ENCODE data around the gene CYP4A22. TPM values are rescaled to one million over a fixed set of nuclear protein-coding genes. Genes with fewer than 3 reads are reported as not detected.
"Not testable (repeated sequence)": the region's sequence is repeated elsewhere in the genome, so short reads cannot be mapped to it uniquely, and the experiment has no call there.

Gene CYP4A22
- total RNA-seq, 1 experiment from 2014 or later: not detected

DNA sequence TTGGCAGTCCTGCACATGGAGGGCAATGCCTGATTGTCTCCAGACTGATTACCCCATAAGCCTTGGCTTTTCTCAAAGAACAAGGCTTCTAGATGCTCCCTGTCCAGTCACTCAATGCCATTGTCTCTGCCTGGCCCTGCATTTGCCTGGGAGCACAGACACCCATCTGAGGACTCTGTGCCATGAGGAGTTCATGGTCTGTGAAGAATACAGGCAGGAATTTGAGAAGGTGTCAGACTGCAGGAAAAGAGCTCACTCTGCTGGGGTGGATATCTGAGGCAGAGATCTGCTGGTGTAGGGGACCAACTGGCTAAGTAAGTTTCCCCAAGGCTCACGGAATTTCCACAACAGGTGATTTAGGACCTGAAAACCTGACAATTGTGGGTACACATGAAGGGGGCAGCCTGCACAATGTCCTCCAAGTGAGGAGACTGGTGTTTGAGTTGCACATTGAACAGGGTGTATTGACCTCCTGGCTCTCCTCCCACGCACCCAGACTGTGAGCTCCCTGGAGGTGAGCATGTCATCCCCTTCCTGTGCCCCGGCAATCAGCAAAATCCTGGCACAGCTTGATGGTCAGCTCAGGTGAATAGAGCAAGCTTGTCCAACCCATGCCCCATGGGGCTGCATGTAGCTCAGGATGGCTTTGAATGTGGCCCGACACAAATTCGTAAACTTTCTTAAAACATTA, 829 bp downstream of the CYP4A22 start:
- Histone ChIP-seq H3K27ac (ENCODE audit: insufficient read length, low read depth, low read length) (no peak overlapping the region), H3K23ac (ENCODE audit: insufficient read length, low read depth, low read length) (no peak overlapping the region), H3K14ac (ENCODE audit: insufficient read depth, low read length) (no peak overlapping the region), H2AFZ (ENCODE audit: low read length) (no peak overlapping the region), H3K79me2 (ENCODE audit: insufficient read depth, low read length) (no peaks in the 10 kb centered on the region), H4K5ac (ENCODE audit: insufficient read length, low read depth, low read length) (no peak overlapping the region), H2BK20ac (ENCODE audit: low read depth, low read length, poor library complexity, severe bottlenecking) (no peak overlapping the region), H2BK15ac (ENCODE audit: low read depth, low read length) (no peak overlapping the region), H3K9me3 (ENCODE audit: control insufficient read depth, low read depth, low read length) (no peaks in the 10 kb centered on the region), H3K18ac (ENCODE audit: insufficient read length, low read depth, low read length) (no peak overlapping the region), H2AK5ac (ENCODE audit: insufficient read length, low read length) (no peak overlapping the region), H3K4me2 (ENCODE audit: insufficient read depth, insufficient read length, low read length) (no peak overlapping the region), H3K4ac (ENCODE audit: low read depth, low read length) (no peak overlapping the region), H3T11ph (ENCODE audit: low read length) (no peak overlapping the region), H3K79me1 (ENCODE audit: insufficient read depth, low read depth, low read length, poor library complexity, severe bottlenecking) (no peaks in the 10 kb centered on the region), H4K91ac (ENCODE audit: insufficient read length, low read depth, low read length) (no peak overlapping the region), H3K27me3 (ENCODE audit: insufficient read depth, low read length) (no peaks in the 10 kb centered on the region), H2BK5ac (ENCODE audit: insufficient read length, low read length) (no peak overlapping the region), H2BK12ac (ENCODE audit: insufficient read length, low read depth, low read length) (no peak overlapping the region), H2BK120ac (ENCODE audit: low read depth, low read length, poor library complexity, severe bottlenecking) (no peak overlapping the region), H4K20me1 (ENCODE audit: control insufficient read depth, insufficient read depth, insufficient read length) (no peaks in the 10 kb centered on the region), H3K56ac (ENCODE audit: insufficient read length, low read depth, low read length) (no peak overlapping the region), H3K4me1 (ENCODE audit: insufficient read depth, low read length) (no peaks in the 10 kb centered on the region), H3K23me2 (ENCODE audit: insufficient read length, low read depth, low read length, poor library complexity, severe bottlenecking) (no peaks in the 10 kb centered on the region), H3K9ac (ENCODE audit: extremely low read depth, insufficient read length, low read length) (no peak overlapping the region), H4K8ac (replicated peaks; ENCODE audit: insufficient read length, low read depth, low read length) (no peak overlapping the region)
- no peak for DNase-seq
- Mint-ChIP-seq H3K27ac (no peak overlapping the region), H3K36me3 (ENCODE audit: insufficient read depth in 1 of 3, low read depth in 3 of 3) (no peaks in the 10 kb centered on the region), H3K4me3 (no peak overlapping the region), H3K27me3 (ENCODE audit: low read depth) (peaks cover 3% of the 10 kb centered on the region), H3K4me1 (no peaks in the 10 kb centered on the region; a peak in 1 of 4 replicates), H3K9me3 (no peaks in the 10 kb centered on the region)
- WGBS (ENCODE audit: extremely low coverage, insufficient read length, low lambda C conversion rate): no CpG with 5 or more reads among the region's 5 CpGs
- TF ChIP-seq, protein P1, sequence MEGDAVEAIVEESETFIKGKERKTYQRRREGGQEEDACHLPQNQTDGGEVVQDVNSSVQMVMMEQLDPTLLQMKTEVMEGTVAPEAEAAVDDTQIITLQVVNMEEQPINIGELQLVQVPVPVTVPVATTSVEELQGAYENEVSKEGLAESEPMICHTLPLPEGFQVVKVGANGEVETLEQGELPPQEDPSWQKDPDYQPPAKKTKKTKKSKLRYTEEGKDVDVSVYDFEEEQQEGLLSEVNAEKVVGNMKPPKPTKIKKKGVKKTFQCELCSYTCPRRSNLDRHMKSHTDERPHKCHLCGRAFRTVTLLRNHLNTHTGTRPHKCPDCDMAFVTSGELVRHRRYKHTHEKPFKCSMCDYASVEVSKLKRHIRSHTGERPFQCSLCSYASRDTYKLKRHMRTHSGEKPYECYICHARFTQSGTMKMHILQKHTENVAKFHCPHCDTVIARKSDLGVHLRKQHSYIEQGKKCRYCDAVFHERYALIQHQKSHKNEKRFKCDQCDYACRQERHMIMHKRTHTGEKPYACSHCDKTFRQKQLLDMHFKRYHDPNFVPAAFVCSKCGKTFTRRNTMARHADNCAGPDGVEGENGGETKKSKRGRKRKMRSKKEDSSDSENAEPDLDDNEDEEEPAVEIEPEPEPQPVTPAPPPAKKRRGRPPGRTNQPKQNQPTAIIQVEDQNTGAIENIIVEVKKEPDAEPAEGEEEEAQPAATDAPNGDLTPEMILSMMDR (conservative IDR thresholded peaks at IDR 0.05): no peak

DNA sequence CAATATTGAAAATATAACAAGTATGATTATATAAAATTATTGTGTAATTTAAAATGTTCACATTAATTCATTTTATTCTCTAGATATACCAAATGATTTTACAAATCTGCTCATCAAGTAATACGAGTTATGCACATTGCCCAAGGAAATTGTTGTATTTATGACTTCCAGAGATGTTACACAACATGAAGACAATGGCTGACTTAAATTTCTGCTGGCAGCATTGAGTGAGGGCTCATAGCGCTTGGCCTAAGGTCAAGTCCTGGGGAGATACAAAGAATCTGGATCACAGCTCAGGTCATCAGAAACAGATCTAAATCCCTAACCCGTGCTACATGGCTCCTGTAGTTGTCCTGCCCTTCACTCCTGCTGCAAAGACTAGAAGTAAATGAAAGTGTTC, 3.1 kb downstream of the CYP4A22 start:
- H2BK12ac ChIP-seq (ENCODE audit: insufficient read length, low read depth, low read length); H3K4me1 Mint-ChIP-seq; H2BK5ac ChIP-seq (ENCODE audit: insufficient read length, low read length); H3K27ac ChIP-seq (ENCODE audit: insufficient read length, low read depth, low read length); H3K9me3 ChIP-seq (ENCODE audit: control insufficient read depth, low read depth, low read length); H3K23ac ChIP-seq (ENCODE audit: insufficient read length, low read depth, low read length); H3K36me3 Mint-ChIP-seq (ENCODE audit: insufficient read depth in 1 of 3, low read depth in 3 of 3); H2BK120ac ChIP-seq (ENCODE audit: low read depth, low read length, poor library complexity, severe bottlenecking); H3K79me1 ChIP-seq (ENCODE audit: insufficient read depth, low read depth, low read length, poor library complexity, severe bottlenecking); H3K9ac ChIP-seq (ENCODE audit: extremely low read depth, insufficient read length, low read length); H4K91ac ChIP-seq (ENCODE audit: insufficient read length, low read depth, low read length); H3K79me2 ChIP-seq (ENCODE audit: insufficient read depth, low read length); H4K20me1 ChIP-seq (ENCODE audit: control insufficient read depth, insufficient read depth, insufficient read length); H2BK20ac ChIP-seq (ENCODE audit: low read depth, low read length, poor library complexity, severe bottlenecking); H2AK5ac ChIP-seq (ENCODE audit: insufficient read length, low read length); DNase-seq; H3K56ac ChIP-seq (ENCODE audit: insufficient read length, low read depth, low read length); H3T11ph ChIP-seq (ENCODE audit: low read length); H3K9me3 Mint-ChIP-seq; H2AFZ ChIP-seq (ENCODE audit: low read length); H3K14ac ChIP-seq (ENCODE audit: insufficient read depth, low read length); H4K5ac ChIP-seq (ENCODE audit: insufficient read length, low read depth, low read length); H3K27me3 ChIP-seq (ENCODE audit: insufficient read depth, low read length); H2BK15ac ChIP-seq (ENCODE audit: low read depth, low read length); H3K23me2 ChIP-seq (ENCODE audit: insufficient read length, low read depth, low read length, poor library complexity, severe bottlenecking); H3K27me3 Mint-ChIP-seq (ENCODE audit: low read depth); H3K4me2 ChIP-seq (ENCODE audit: insufficient read depth, insufficient read length, low read length); H3K27ac Mint-ChIP-seq; H3K4ac ChIP-seq (ENCODE audit: low read depth, low read length); H3K4me1 ChIP-seq (ENCODE audit: insufficient read depth, low read length); H3K18ac ChIP-seq (ENCODE audit: insufficient read length, low read depth, low read length); H4K8ac ChIP-seq (replicated peaks; ENCODE audit: insufficient read length, low read depth, low read length); H3K4me3 Mint-ChIP-seq: not testable (repeated sequence)
- WGBS (ENCODE audit: extremely low coverage, insufficient read length, low lambda C conversion rate): no CpG with 5 or more reads among the region's 3 CpGs
